OCI-LY1 (cell line): Measurements from ENCODE around the gene SPESP1.

ENCODE experiments used
- H2AFZ ChIP-seq: fragments of 200-600 bp; sonication (generic), shearing (Covaris generic); 2 replicates; pipeline ENCODE4 v1.6.0; 2014; ENCODE audit warnings: antibody characterized with exemption, mild to moderate bottlenecking, low read length
- H3F3A ChIP-seq: fragments of 200-600 bp; sonication (generic), shearing (Covaris generic); 2 replicates; pipeline ENCODE4 v1.6.0; 2014; ENCODE audit warnings: mild to moderate bottlenecking, antibody characterized with exemption, low read length, moderate library complexity; ENCODE audit not compliant: insufficient read depth
- H3K27ac ChIP-seq: fragments of 200-600 bp; sonication (generic); 2 replicates; pipeline ENCODE4 v1.5.1; 2014; ENCODE audit warnings: low read length, mixed run types, mild to moderate bottlenecking, low read depth; ENCODE audit not compliant: poor library complexity, severe bottlenecking
- H3K27me3 ChIP-seq: fragments of 200-600 bp; sonication (generic); 2 replicates; pipeline ENCODE4 v1.6.0; 2014; ENCODE audit warnings: antibody characterized with exemption, mild to moderate bottlenecking, low read length, moderate library complexity; ENCODE audit not compliant: insufficient read depth
- H3K36me3 ChIP-seq: fragments of 200-600 bp; sonication (generic); 2 replicates; pipeline ENCODE4 v1.6.1; 2014; ENCODE audit warnings: mild to moderate bottlenecking, antibody characterized with exemption, low read length, moderate library complexity, mixed read lengths; ENCODE audit not compliant: insufficient read depth
- H3K4me1 ChIP-seq: fragments of 200-600 bp; sonication (generic); 2 replicates; pipeline ENCODE4 v1.5.1; 2014; ENCODE audit warnings: mild to moderate bottlenecking, low read length, moderate library complexity; ENCODE audit not compliant: insufficient read depth, severe bottlenecking
- H3K4me2 ChIP-seq: fragments of 200-600 bp; sonication (generic), shearing (Covaris generic); 2 replicates; pipeline ENCODE4 v1.6.1; 2014; ENCODE audit warnings: low read length
- H3K4me3 ChIP-seq: fragments of 200-600 bp; sonication (generic); 2 replicates; pipeline ENCODE4 v1.5.1; 2014; ENCODE audit warnings: low read length, low read depth, mild to moderate bottlenecking, mixed read lengths; ENCODE audit not compliant: poor library complexity, severe bottlenecking
- H3K79me2 ChIP-seq: fragments of 200-600 bp; shearing (Covaris generic); 2 replicates; pipeline ENCODE4 v1.6.1; 2016; ENCODE audit warnings: mixed run types, low read length, mixed read lengths; ENCODE audit not compliant: insufficient read depth
- H3K9ac ChIP-seq: fragments of 200-600 bp; sonication (generic), shearing (Covaris generic); 2 replicates; pipeline ENCODE4 v1.6.1; 2014; ENCODE audit warnings: mild to moderate bottlenecking, low read length, mixed read lengths
- H3K9me2 ChIP-seq: fragments of 200-600 bp; sonication (generic), shearing (Covaris generic); 2 replicates; pipeline ENCODE4 v1.6.1; 2014; ENCODE audit warnings: low read depth, mild to moderate bottlenecking, low read length, mixed read lengths
- H3K9me3 ChIP-seq: fragments of 200-600 bp; shearing (Covaris generic); 2 replicates; pipeline ENCODE4 v1.6.1; 2014; ENCODE audit warnings: low read length, mixed read lengths
- H4K20me1 ChIP-seq: fragments of 200-600 bp; sonication (generic), shearing (Covaris generic); 2 replicates; pipeline ENCODE4 v1.6.0; 2016; ENCODE audit warnings: mild to moderate bottlenecking, low read length; ENCODE audit not compliant: insufficient read depth
- EZH2 ChIP-seq: fragments of 200-600 bp; sonication (generic), shearing (Covaris generic); IDR thresholded peaks from 2 replicates; pipeline ENCODE4 v1.8.0; 2017; ENCODE audit warnings: borderline replicate concordance, mixed run types, mild to moderate bottlenecking, antibody characterized with exemption, low read length, moderate library complexity, mixed read lengths
- TF ChIP-seq, protein P1 (sequence below): fragments of 200-600 bp; sonication (generic), shearing (Covaris generic); IDR thresholded peaks from 2 replicates; pipeline ENCODE4 v1.5.1; 2017; ENCODE audit warnings: mild to moderate bottlenecking, antibody characterized with exemption, low read length, moderate library complexity, mixed read lengths

The SPESP1 gene

GRCh38 chr15:68907396-68907923 is 22.9 kb upstream of the SPESP1 start:
- Histone ChIP-seq H3K27ac (no peak overlapping the region), H3K4me2 (no peak overlapping the region), H2AFZ (no peak overlapping the region), H3K79me2 (no peaks in the 10 kb centered on the region), H3K9me3 (no peaks in the 10 kb centered on the region), H4K20me1 (no peaks in the 10 kb centered on the region), H3K4me3 (no peak overlapping the region), H3K36me3 (no peaks in the 10 kb centered on the region), H3F3A (no peaks in the 10 kb centered on the region), H3K9ac (no peak overlapping the region), H3K9me2 (no peaks in the 10 kb centered on the region; the same call in 1 of the 2 replicates), H3K4me1 (no peaks in the 10 kb centered on the region), H3K27me3 (no peaks in the 10 kb centered on the region)
- TF ChIP-seq, protein P1, sequence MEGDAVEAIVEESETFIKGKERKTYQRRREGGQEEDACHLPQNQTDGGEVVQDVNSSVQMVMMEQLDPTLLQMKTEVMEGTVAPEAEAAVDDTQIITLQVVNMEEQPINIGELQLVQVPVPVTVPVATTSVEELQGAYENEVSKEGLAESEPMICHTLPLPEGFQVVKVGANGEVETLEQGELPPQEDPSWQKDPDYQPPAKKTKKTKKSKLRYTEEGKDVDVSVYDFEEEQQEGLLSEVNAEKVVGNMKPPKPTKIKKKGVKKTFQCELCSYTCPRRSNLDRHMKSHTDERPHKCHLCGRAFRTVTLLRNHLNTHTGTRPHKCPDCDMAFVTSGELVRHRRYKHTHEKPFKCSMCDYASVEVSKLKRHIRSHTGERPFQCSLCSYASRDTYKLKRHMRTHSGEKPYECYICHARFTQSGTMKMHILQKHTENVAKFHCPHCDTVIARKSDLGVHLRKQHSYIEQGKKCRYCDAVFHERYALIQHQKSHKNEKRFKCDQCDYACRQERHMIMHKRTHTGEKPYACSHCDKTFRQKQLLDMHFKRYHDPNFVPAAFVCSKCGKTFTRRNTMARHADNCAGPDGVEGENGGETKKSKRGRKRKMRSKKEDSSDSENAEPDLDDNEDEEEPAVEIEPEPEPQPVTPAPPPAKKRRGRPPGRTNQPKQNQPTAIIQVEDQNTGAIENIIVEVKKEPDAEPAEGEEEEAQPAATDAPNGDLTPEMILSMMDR, result no peak
- no peak for TF ChIP-seq EZH2

GRCh38 chr15:68909601-68910100 is 20.7 kb upstream of the SPESP1 start:
- no peak overlapping the region for H3K4me2 ChIP-seq
- no peak overlapping the region for H3K9ac ChIP-seq
- H2AFZ ChIP-seq, result no peak overlapping the region
- no peaks in the 10 kb centered on the region for H3K9me2 ChIP-seq
- TF ChIP-seq, protein P1, result no peak
- TF ChIP-seq EZH2, result no peak
- no peaks in the 10 kb centered on the region for H3K27me3 ChIP-seq
- H3K79me2 ChIP-seq, result no peaks in the 10 kb centered on the region
- no peaks in the 10 kb centered on the region for H3K9me3 ChIP-seq
- no peaks in the 10 kb centered on the region for H3F3A ChIP-seq
- H4K20me1 ChIP-seq, result no peaks in the 10 kb centered on the region
- H3K36me3 ChIP-seq, result no peaks in the 10 kb centered on the region
- no peaks in the 10 kb centered on the region for H3K4me1 ChIP-seq
- H3K4me3 ChIP-seq, result no peak overlapping the region
- H3K27ac ChIP-seq, result no peak overlapping the region

GRCh38 chr15:68910341-68910740 is 20.0 kb upstream of the SPESP1 start:
- TF ChIP-seq, protein P1, result no peak
- TF ChIP-seq EZH2, result no peak
- Histone ChIP-seq H3K9ac (no peak overlapping the region), H3K36me3 (no peaks in the 10 kb centered on the region), H3F3A (no peaks in the 10 kb centered on the region), H2AFZ (no peak overlapping the region), H3K79me2 (no peaks in the 10 kb centered on the region), H3K27ac (no peak overlapping the region), H3K27me3 (no peaks in the 10 kb centered on the region), H3K9me2 (no peaks in the 10 kb centered on the region), H3K4me1 (no peaks in the 10 kb centered on the region), H3K4me2 (no peak overlapping the region), H3K4me3 (no peak overlapping the region), H4K20me1 (no peaks in the 10 kb centered on the region), H3K9me3 (0 out of 2 replicates have a peak, but pooled peaks cover 2% of the 10 kb centered on the region)
